ENCODE results near the gene OR10A6.

DNA sequence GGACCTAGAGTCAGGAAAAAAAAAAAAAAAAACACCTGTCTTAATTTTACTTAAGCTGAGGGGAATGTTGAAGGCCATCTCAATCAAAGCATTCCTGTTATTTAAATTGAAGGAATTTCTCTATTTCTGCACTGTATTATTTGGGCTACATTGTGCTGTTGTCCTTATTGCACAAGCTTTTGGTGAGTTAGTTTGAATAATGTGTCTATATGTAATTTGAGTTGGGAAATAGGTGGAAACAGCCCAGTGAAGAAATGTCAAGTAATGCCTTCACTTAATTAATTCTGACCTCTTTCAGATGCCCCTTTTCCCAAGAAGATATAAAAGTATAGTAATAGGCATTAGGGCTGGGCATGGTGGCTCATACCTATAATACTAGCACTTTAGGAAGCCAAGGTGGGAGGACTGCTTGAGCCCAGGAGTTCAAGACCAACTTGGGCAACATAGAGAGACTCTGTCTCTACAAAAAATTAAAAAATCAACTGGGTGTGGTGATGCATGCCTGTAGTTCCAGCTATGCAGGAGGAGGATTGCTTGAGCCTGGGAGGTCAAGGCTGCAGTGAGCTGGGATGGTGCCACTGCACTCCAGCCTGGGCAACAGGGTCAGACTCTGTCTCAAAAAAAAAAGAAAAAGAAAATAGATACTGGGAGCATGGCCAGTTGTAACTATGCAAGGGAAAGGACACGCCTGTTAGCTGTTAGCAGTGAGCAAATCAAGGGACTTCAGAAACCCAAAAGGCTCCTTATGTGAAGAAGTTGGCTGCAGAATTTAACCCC is 34.9 kb downstream of the OR10A6 start:
- TF ChIP-seq, protein P1, sequence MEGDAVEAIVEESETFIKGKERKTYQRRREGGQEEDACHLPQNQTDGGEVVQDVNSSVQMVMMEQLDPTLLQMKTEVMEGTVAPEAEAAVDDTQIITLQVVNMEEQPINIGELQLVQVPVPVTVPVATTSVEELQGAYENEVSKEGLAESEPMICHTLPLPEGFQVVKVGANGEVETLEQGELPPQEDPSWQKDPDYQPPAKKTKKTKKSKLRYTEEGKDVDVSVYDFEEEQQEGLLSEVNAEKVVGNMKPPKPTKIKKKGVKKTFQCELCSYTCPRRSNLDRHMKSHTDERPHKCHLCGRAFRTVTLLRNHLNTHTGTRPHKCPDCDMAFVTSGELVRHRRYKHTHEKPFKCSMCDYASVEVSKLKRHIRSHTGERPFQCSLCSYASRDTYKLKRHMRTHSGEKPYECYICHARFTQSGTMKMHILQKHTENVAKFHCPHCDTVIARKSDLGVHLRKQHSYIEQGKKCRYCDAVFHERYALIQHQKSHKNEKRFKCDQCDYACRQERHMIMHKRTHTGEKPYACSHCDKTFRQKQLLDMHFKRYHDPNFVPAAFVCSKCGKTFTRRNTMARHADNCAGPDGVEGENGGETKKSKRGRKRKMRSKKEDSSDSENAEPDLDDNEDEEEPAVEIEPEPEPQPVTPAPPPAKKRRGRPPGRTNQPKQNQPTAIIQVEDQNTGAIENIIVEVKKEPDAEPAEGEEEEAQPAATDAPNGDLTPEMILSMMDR (conservative IDR thresholded peaks at IDR 0.05; ENCODE audit: low read depth, low read length), result no peak
- no peak for TF ChIP-seq EZH2 (IDR thresholded peaks at IDR 0.05; ENCODE audit: borderline replicate concordance, low read depth, low read length, poor library complexity, severe bottlenecking)

Data from A673 (cell line).